Lung microvascular endothelial cell (primary cell): ENCODE results near the gene NXPE3. TPM values are rescaled to one million over a fixed set of nuclear protein-coding genes. Genes with fewer than 3 reads are reported as not detected.
A peak's percentile ranks its signal among the peaks of the same experiment; 100 is the strongest.
"Not testable (repeated sequence)": the region's sequence is repeated elsewhere in the genome, so short reads cannot be mapped to it uniquely, and the experiment has no call there.

ENCODE experiments used
- DNase-seq, 2 donors: peaks; one replicate each; pipeline versions ENCODE4 v3.0.0 to v3.0.0-alpha.2; 2010; ENCODE audit warnings: low read depth in 2 of 2
- total RNA-seq: library from RNA; depleted of rRNA; stranded (reverse); fragments of >200 nt; gene quantifications from 2 replicates; pipeline ENCODE4 v1.2.1, GENCODE V29; 2014

The NXPE3 gene
- total RNA-seq, 1 donor from 2014 or later = 6.3 TPM

DNA sequence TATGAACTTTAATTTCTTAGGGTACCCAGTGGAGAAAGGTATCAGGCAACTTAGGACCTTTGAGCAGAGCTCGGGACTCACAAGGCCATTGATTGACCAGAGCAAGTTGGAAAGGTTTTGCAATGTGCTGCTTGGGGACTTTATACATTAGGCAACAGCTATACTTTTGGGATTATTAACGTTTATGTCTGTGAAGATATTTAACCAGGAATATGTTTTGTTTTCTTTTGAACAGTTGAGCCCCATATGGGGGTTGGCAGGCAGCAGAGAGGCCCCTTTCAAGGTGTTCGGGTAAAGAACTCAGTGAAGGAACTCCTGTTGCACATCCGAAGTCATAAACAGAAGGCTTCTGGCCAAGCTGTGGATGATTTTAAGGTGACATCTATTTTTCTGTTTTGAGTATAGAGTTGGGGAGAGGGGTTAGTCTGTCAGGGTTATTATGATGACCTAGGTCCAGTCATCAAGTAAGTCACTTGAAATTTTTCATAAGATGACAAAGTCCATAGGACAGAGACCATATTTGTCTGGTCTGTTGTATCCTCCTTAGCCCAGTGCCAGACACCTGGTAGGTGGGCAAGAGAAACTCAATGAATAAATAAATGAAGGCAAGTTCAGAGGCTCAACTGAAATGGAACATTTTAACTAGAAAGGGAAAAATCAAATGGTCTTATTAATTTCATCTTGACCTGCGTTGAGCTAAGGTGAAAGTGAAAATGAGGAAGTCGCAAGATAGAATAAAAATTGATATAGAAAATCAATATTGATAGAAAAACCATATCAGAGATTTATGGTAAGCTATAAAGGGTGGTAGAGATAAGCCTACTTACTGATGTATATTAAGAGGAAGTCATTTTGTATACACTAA is 73.1 kb downstream of the NXPE3 start:
- no peak for DNase-seq

DNA sequence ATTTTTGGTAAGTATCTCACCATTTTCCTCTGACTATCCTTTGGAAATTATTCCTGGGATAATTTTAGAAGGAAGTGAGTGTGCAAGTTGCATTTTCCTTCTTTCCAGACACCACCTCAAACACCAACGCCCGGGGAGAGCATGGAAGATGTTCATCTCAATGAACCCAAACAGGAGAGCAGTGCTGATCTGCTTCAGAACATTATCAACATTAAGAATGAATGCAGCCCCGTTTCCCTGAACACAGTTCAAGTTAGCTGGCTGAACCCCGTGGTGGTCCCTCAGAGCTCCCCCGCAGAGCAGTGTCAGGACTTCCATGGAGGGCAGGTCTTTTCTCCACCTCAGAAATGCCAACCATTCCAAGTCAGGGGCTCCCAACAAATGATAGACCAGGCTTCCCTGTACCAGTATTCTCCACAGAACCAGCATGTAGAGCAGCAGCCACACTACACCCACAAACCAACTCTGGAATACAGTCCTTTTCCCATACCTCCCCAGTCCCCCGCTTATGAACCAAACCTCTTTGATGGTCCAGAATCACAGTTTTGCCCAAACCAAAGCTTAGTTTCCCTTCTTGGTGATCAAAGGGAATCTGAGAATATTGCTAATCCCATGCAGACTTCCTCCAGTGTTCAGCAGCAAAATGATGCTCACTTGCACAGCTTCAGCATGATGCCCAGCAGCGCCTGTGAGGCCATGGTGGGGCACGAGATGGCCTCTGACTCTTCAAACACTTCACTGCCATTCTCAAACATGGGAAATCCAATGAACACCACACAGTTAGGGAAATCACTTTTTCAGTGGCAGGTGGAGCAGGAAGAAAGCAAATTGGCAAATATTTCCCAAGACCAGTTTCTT is 74.2 kb downstream of the NXPE3 start:
- no peak for DNase-seq

DNA sequence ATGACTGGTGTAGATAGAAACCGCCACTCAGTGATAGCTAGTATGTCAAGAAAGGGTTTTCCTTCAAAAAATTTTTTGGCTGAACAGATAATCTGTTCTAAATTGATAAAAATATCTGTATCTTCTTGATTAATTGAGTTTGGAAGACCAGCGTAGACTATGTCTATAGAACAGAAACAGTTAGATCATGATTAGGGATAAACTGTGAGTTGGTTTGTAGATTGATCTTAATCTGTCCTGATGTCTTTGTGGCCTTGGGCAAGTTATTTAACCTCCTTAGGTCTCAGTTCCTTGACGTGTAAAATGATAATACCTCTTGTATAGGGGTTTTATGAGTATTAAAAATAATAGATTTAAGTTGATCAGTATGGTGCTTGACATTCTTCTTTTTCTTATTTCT is 75.0 kb downstream of the NXPE3 start:
- DNase-seq = no peak

DNA sequence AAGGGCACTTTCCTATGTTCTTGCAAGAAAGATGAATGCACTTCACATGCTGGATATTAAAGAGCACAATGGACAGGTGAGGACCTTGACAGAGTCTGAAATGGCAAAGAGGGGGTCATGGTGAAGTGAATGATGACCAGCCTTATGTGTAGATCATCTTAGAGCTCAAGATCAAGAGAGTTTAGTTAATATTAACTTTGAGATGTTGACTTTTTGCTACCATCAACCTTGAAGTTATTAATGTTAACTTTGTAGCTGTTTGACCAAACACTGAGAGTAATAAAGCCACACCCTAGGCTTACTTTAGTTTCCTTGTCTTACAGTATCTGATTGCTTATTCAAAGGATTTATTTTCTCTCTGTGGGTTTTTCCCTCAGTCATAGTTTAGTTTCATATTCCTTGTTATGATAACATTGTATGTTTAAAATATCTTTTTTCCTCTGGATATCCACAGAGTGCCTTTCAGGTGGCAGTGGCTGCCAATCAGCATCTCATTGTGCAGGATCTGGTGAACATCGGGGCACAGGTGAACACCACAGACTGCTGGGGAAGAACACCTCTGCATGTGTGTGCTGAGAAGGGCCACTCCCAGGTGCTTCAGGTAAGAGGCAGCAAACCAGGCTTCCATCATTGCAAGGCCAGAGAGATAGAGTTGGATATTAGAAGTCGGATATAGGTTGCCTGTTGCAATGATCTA is 75.7 kb downstream of the NXPE3 start:
- DNase-seq = no peak

DNA sequence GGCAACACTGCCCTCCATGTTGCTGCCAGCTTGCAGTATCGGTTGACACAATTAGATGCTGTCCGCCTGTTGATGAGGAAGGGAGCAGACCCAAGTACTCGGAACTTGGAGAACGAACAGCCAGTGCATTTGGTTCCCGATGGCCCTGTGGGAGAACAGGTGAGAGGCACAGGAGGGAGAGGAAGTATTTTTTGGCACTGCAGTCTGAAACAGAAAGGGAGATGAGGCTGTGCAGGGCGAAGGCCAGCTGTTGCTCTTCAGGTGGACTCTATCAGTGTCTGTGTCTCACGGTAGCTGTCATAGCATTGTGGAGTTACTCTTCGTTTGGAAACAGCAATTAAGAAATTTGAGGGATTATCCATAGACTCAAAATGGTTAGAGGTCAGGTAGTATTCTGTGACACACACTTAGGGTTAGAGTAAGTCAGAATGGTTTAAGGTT is 78.3 kb downstream of the NXPE3 start:
- no peak for DNase-seq

DNA sequence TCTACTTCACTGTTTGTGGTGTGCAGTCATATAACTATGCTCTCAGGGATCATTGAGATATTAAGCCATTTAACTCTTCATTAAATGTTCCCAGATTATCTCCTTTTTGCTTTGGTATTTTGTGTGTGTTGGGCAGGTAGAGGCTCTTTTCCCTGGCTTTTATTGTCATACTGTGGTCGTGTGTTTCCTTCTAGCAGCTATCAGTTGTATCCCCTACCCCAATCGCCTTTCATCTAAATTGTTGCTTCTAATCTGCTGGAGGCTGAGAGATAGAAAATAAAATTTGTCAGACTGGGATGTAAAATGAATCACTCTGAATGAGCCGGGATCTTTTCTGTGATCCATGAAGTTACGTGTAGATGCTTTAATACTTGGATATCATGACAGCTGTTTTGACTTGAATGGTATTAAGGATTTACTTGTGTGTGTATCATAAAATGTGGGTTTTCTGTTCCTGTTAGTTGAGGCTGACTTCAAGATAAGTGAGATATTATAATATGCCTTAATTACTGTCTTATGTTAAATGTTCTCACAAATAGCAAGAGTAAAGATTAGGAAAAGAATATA is 79.5 kb downstream of the NXPE3 start:
- DNase-seq = no peak

DNA sequence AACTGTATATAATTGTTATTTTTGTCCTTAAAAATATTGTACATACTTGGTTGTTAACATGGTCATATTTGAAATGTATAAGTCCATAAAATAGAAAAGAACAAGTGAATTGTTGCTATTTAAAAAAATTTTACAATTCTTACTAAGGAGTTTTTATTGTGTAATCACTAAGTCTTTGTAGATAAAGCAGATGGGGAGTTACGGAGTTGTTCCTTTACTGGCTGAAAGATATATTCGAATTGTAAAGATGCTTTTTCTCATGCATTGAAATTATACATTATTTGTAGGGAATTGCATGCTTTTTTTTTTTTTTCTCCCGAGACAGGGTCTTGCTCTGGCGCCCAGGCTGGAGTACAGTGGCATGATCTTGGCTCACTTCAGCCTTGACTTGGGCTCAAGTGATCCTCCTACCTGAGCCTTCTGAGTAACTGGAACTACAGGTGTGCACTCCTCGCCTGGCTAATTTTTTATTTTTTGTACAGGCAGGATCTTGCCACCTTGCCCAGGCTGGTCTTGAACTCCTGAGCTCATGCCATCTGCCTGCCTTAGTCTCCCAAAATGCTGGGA is 81.0 kb downstream of the NXPE3 start:
- DNase-seq = no peak

DNA sequence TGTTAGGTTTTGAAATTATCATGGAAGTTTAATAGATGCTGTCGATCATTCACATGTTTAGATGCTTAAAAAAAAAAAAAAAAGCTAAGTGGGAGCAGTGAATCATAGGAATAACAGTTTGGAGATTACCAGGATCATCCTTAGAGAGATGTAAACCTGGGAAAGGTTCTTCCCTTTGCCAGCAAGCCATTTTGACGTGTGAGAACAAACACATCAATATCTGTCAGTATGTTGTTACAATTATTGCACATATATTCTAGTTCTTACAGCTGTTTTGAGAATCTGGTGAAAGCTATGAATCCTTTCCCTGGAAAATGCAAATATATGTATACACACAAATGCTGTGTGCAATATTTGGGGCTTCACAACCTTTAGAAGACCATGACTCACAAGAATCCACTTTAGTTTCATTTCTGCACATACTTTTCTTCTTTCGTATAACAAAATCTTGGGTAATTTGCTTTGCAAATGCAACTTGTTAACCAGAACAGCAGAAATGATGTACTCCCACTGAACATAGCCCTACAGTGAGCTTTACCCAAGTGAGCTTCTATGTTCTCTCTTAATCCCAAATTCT is 82.3 kb downstream of the NXPE3 start:
- no peak for DNase-seq

DNA sequence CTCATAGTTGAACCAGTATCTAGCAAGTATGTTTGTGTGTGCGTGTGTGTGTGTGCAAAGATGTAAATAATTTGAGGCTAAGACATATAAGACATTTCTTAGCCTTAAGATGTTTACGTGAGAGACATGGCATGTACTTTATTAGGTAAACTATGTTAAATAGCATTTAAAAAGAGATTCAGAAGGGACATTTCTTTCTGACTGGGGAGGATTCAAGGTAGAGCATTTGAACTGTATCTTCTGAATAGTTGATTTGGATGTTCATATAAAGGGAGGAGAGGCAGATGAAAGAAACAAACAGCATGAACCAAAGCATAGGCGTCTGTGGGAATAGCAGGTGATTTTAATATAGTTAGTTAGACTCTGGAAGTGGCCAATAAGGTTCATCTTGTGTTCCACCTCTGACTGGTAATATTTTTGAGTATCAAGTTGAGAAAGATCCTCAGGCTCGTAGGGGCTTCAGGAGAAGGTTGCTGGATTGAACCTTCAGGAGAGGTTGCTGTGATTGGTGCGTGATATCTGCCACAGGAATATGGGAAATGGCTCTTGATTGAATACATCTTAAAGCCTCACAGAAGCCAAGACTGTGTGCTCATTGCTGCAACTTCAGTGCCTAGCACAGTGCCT is 82.9 kb downstream of the NXPE3 start:
- peak in 1 of 2 donors; percentile 14 for DNase-seq

DNA sequence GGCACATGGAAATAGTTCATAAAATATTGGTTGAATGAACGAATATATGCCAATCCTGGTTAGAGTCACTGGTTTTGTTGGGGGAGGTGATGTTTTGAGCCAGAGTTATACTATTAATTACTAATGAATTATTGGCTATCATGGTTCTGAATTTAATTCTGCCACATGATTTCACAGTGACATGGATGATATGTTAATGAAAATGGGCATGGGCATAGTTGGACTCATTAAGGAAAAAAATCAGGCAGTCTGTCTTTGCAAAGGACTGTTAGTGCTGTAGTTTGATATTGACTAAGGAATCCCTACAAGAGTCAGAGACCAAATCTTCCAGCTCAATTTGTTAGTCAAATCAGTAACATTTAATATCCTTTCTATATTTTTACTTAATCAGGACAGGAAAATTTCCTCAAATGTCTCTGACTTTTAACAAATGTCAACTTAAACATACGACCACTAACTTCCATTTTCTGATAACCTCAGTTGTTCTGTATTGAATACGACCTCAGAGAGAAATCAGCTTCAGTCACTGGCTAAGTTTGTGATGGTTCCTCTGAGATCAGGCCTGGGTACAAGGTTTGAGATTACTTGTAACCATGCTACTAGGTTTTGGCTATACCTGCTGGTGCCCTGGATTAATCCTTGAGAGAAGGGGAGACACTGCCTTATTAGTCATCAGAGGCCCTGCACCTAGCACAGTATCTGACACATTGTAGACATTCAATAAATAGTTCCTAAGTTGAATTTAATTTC is 83.6 kb downstream of the NXPE3 start:
- no peak for DNase-seq

DNA sequence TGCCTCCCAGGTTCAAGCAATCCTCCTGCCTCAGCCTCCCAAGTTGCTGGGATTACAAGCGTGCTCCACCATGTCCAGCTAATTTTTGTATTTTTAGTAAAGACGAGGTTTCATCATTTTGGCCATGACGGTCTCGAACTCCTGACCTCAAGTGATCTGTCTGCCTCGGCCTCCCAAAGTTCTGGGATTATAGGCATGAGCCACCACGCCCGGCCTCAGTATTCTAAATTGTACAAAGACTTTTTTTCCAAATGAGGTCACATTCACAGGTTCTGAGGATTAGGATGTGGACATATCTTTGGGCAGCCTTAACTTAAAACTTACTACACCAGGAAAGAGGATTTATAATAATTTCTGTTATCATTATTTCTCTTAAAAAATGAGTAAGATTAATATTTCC is 85.9 kb downstream of the NXPE3 start:
- not testable (repeated sequence) for DNase-seq

DNA sequence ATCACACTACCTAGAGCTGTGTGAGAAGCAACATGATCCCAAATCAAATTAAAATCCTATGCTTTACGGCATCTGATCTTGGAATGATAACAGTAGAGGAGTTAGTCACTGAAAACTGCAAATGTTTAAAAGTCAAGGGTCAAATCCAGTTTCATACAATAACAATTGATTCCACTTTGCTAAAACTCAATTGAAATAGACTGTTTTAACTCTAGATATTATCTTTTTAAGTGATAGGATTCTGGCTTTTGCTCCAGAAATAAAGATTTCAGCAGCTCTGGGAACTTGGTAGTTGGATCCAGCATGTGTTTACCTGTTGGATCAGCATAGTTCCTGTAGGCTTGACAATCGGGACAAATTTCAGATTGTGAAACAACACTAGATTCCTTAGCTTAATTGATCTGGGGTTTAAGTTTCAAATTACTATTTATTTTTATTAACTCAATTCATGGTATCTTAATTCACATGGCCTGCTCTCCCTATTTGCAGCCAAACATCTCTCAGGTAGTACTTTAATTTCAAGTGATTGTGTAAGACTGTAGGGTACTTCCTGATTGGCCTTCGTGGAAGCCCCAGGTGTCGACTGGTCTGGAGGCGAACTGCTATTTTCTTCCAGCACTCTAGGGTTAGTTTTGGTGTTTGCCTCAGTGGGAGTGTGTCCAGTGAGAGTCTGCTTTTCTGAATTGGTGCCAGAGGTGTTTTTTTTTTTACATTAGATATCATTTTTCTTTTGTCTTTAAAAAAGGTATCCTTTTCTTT is 86.9 kb downstream of the NXPE3 start:
- peak; percentile 39 to 46 for DNase-seq

DNA sequence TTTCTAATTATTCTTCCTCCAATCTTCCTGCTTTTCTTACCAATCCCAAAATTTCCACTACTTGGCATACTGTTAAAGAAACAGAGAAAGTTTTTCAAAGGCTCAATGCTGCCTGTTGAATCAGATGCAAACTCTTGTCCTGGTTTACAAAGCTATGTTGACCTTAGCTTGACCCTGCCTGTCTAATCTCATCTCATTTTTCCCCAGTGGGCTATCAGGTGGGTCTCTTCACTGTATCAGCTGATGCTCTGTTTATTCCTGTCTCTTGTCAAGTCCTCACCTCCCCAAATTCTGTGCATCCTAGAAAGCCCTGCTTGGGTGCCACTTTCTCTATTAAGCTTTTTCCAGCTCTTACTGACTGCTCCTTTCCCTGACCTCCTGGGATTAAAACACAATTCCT is 88.5 kb downstream of the NXPE3 start:
- DNase-seq = no peak

DNA sequence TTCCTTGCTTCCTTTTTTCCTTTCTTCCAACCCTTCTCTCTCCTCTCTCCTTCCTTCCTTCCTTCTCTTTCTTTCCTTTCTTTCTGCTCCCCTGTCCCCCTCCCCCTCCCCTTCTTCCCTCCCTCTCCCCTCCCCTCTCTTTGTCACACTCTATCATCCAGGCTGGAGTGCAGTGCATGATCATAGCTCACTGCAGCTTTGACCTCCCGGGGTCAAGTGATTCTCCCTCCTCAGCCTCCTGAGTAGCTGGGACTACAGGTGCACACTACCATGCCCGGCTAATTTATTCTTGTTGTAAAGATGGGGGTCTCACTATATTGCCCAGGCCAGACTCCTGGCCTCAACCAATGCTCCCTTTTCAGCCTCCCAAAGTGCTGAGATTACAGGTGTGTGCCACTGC is 89.0 kb downstream of the NXPE3 start:
- DNase-seq = no peak

DNA sequence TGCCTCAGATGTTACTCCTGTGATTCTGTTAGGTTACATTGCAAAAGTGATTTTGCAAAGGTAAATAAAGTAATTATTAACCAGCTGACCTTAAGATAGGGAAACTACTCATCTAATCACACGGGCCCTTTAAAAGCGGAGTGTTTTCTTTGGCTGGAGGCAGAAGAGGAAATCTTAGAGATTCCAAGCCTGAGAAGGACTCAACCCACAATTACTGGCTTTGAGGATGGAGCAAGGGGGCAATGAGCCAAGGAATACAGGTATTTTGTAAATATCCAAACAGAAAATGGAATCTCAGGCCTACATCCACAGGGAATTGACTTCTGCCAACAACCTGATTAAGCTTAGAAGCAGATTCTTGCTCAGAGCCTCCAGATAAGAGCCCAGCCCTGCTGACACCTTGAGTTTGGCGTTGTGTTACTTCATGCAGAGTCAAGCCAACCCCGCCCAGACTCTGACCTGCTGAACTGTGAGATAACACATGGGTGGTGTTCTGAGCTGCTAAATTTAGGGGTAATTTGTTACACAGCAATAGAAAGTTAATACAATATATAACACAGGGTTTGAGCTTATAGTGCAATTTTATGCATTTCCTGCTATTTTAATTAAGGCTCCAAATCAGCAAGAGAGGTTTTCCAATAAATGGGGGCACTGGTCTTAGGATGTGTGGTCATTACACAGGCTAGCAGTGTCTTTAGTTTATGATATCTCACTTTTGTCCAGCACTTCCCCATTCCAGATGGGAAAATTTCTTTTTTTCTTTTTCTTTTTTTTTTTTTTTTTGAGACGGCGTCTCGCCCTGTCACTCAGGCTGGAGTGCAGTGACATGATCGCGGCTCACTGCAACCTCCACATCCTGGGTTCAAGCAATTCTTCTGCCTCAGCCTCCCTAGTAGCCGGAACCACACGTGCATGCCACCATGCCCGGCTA is 89.8 kb downstream of the NXPE3 start:
- peak in 1 of 2 donors; percentile 55 for DNase-seq

DNA sequence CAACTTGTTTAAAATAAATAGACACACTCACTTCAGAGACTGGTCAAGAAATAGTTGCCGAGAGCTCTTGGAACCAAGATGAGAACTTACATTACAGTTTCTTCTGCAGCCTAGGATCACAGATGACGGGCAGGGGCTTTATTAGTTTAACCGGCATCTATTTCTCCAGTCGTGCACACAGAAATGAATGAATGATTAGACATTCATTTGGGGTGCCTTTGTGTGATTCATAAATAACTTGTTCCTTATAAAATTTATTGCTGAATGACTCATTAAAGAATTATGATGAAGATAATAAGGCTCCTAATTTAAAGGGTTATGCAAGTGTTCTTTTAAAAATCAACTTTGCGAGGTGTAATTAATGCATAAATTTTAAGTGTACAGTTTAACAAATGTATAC is 91.1 kb downstream of the NXPE3 start:
- no peak for DNase-seq

DNA sequence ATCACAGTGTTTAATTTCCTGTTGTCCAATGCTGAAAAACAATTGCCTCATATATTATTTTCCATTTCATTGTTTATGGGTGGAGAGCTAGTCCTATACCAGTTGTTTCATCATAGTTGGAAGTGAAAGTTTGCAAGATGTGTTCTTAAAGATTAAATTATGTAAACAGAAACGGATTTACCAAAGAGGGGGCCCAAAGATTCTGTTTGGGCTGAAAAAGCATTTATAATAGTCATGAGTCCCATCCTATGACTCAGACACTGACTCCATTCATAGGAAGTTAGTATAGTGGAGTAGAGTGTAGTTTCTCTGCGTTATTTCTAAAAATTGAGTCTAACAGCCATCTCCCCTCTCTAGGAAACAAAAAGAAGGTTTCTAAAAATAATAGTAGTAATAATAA is 94.6 kb downstream of the NXPE3 start:
- DNase-seq = peak; percentile 42 to 83

DNA sequence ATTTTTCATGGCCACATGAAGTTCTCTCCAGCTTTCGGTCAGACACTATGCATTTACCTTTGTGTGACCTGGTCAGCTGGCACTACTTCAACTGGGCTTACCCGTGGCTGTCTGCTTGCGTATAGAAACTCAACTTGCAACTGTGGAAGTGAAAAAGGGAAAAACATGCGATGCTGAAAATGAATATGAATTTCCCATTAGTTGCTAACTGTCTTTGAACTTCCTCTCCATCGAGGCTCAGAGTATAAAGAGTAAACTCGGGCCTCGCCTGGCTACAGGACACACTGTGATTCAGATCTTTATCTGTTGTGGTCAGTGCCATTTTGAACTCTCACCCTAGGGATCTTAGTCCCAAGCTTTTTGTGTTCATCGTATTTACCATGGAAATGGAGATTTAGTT is 97.1 kb downstream of the NXPE3 start:
- DNase-seq = no peak
